ENCODE data around the gene DAW1. TPM values are rescaled to one million over a fixed set of nuclear protein-coding genes. Genes with fewer than 3 reads are reported as not detected.
A peak's percentile ranks its signal among the peaks of the same experiment; 100 is the strongest.

DAW1 gene, protein sequence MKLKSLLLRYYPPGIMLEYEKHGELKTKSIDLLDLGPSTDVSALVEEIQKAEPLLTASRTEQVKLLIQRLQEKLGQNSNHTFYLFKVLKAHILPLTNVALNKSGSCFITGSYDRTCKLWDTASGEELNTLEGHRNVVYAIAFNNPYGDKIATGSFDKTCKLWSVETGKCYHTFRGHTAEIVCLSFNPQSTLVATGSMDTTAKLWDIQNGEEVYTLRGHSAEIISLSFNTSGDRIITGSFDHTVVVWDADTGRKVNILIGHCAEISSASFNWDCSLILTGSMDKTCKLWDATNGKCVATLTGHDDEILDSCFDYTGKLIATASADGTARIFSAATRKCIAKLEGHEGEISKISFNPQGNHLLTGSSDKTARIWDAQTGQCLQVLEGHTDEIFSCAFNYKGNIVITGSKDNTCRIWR
- total RNA-seq = not detected

DNA sequence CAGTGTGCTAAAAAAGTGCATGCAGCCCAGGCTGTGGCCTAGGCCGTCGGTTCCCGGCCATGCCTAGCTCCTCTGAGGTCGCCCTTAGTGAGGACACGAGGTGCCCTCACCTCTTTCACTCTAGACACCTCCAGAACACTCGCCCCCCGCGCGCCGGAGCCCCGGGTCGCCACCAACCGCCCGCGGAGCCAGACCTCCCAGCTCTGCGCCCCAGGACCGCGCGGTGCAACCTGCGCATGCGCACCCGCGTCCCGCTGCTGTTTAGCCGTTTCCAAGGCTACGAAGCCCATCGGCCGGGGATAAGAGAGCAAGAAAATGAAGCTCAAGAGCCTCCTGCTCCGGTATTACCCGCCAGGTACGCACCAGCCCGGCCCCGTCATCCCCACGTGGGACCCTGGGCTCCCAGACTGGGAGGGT is at the start of gene DAW1:
Gene DAW1, plus strand, starts transcription at position 257 of the 417 bp plus-strand sequence. Its CDS starts 59 bp downstream, at position 316.
- ChIA-PET CTCF (interaction anchor here (1.0 to 2.8 kb wide), 4 partner anchors 9 to 213 kb away, joined by 4 to 15 read pairs (median 6); no protein-coding TSS in a partner anchor), POLR2A (no interaction called here)
- no peaks in the 10 kb centered on the region for H3K9me3 Mint-ChIP-seq
- H3K4me1 Mint-ChIP-seq (ENCODE audit: low read depth) = no peaks in the 10 kb centered on the region
- TF ChIP-seq CTCF (IDR thresholded peaks at IDR 0.05) = no peak
- H3K36me3 Mint-ChIP-seq (ENCODE audit: low read depth) = no peaks in the 10 kb centered on the region
- intact Hi-C loops (cut with micrococcal nuclease) = no loop called here
- ATAC-seq (peak; percentile 72), DNase-seq (peak; percentile 49)
- H3K27me3 Mint-ChIP-seq = peaks cover 34% of the 10 kb centered on the region
- no peak within 1 kb of the TSS for H3K27ac Mint-ChIP-seq
- no peak within 1 kb of the TSS for H3K4me3 Mint-ChIP-seq

- Mint-ChIP-seq H3K36me3 (ENCODE audit: low read depth) (no peaks in the 10 kb centered on the region), H3K27ac (no peak overlapping the region), H3K4me3 (no peak overlapping the region), H3K4me1 (ENCODE audit: low read depth) (peaks cover 17% of the 10 kb centered on the region), H3K27me3 (peaks cover 6% of the 10 kb centered on the region), H3K9me3 (no peaks in the 10 kb centered on the region)
- no peak for TF ChIP-seq CTCF (IDR thresholded peaks at IDR 0.05)
- DNase-seq (no peak), ATAC-seq (no peak)
- intact Hi-C loops (cut with micrococcal nuclease) = no loop called here
- POLR2A ChIA-PET = no interaction called here
- CTCF ChIA-PET = no interaction called here
Observed at GRCh38 chr2:227822416-227823003, 48.9 kb upstream of the DAW1 start.

DNA sequence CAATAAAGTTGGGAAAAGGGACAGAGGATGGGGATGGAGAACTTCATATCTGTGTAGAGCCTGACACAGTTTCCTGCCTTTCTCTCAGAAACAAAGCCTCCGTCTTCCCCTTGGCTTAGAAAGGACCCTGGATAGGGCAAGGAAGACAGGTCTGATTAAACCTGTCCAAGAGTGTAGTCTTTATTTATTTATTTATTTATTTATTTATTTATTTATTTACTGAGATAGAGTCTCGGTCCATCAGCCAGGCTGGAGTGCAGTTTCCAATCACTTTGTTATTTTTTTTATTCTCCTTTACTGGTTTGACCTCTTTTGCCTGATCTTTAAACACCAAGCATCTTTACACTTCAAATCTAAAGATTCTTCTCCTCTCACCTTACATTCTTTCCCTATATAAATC is 47.5 kb upstream of the DAW1 start:
- CTCF ChIA-PET = no interaction called here
- DNase-seq = no peak
- no peak for TF ChIP-seq CTCF (IDR thresholded peaks at IDR 0.05)
- intact Hi-C loops (cut with micrococcal nuclease) = no loop called here
- H3K27me3 Mint-ChIP-seq = peaks cover 6% of the 10 kb centered on the region
- no peak for ATAC-seq
- H3K27ac Mint-ChIP-seq = no peak overlapping the region
- no peak overlapping the region for H3K4me3 Mint-ChIP-seq
- no peaks in the 10 kb centered on the region for H3K9me3 Mint-ChIP-seq
- POLR2A ChIA-PET = no interaction called here
- peaks cover 3% of the 10 kb centered on the region for H3K4me1 Mint-ChIP-seq (ENCODE audit: low read depth)
- no peaks in the 10 kb centered on the region for H3K36me3 Mint-ChIP-seq (ENCODE audit: low read depth)

GRCh38 chr2:227824711-227825110 is 46.7 kb upstream of the DAW1 start:
- Mint-ChIP-seq H3K36me3 (ENCODE audit: low read depth) (no peaks in the 10 kb centered on the region), H3K4me3 (no peak overlapping the region), H3K27me3 (peaks cover 6% of the 10 kb centered on the region), H3K9me3 (no peaks in the 10 kb centered on the region), H3K27ac (no peak overlapping the region), H3K4me1 (ENCODE audit: low read depth) (peaks cover 3% of the 10 kb centered on the region)
- intact Hi-C loops (cut with micrococcal nuclease) = no loop called here
- DNase-seq = no peak
- no peak for TF ChIP-seq CTCF (IDR thresholded peaks at IDR 0.05)
- CTCF ChIA-PET = no interaction called here
- POLR2A ChIA-PET = no interaction called here
- ATAC-seq = no peak

GRCh38 chr2:227826019-227826521 is 45.4 kb upstream of the DAW1 start:
- Mint-ChIP-seq H3K27ac (peak overlapping the region; percentile 28), H3K36me3 (ENCODE audit: low read depth) (no peaks in the 10 kb centered on the region), H3K4me3 (no peak overlapping the region), H3K4me1 (ENCODE audit: low read depth) (peaks cover 3% of the 10 kb centered on the region), H3K9me3 (no peaks in the 10 kb centered on the region), H3K27me3 (peaks cover 6% of the 10 kb centered on the region)
- TF ChIP-seq CTCF (IDR thresholded peaks at IDR 0.05) = no peak
- POLR2A ChIA-PET = no interaction called here
- CTCF ChIA-PET = no interaction called here
- DNase-seq (peak; percentile 14), ATAC-seq (peak; percentile 49)
- intact Hi-C loops (cut with micrococcal nuclease) = no loop called here
